HepG2 (cell line): Measurements from ENCODE around the gene LRRTM3. TPM values are rescaled to one million over a fixed set of nuclear protein-coding genes. Genes with fewer than 3 reads are reported as not detected.

Source experiments
- ATAC-seq: fragments of 200-7000 bp; cut with Tn5 transposase; 3 replicates; pipeline ENCODE4 v1.9.1; 2020; ENCODE audit warnings: mild to moderate bottlenecking, moderate library complexity
- BruUV-seq: library from RNA; stranded (reverse); fragments of 400-500 nt; replicated peaks from 2 replicates; lab custom pipeline; 2021; lab: Mats Ljungman, UMichigan
- CTCF ChIA-PET: fragments of 300-600 bp; formaldehyde crosslinking; extraction: SDS; loops from one replicate; lab custom pipeline; 2021; ENCODE audit warnings: low total read pairs, inconsistent platforms, low intra/inter-chr PET ratio; lab: Yijun Ruan, JAX
- POLR2A ChIA-PET: fragments of 350-600 bp; sonication (Branson Sonifier 250); formaldehyde crosslinking; loops from one replicate; lab custom pipeline; 2020; ENCODE audit warnings: antibody characterized with exemption, inconsistent platforms; lab: Yijun Ruan, JAX
- DNase-seq: peaks from one replicate; pipeline ENCODE4 v3.0.0-alpha.2; 2015; ENCODE audit warnings: low spot score
- FAIRE-seq: peaks from 3 replicates; lab custom pipeline; 2011; peaks lifted over from hg19 to GRCh38; lab: Jason Lieb, UNC
- H2AFZ ChIP-seq: one replicate; pipeline ENCODE4 v1.6.1; 2011; ENCODE audit warnings: low read length, inconsistent platforms
- H3K27ac ChIP-seq: fragments of 300-600 bp; 3 replicates; pipeline ENCODE4 v1.8.0; 2011; ENCODE audit warnings: mixed run types, mild to moderate bottlenecking, mixed read lengths, low read length, inconsistent platforms; ENCODE audit not compliant: insufficient read depth; ENCODE audit errors: extremely low read length
- H3K27me3 ChIP-seq, 2 experiments: fragments of 200-600 bp in 1 of 2; 2 replicates in 1 of 2; 3 replicates in 1 of 2; pipeline versions ENCODE4 v1.6.0 to v1.8.0; 2011; ENCODE audit warnings: low read length in 2 of 2, mild to moderate bottlenecking in 2 of 2, moderate library complexity in 2 of 2, inconsistent platforms in 1 of 2; ENCODE audit not compliant: insufficient read depth in 2 of 2, control insufficient read depth in 1 of 2
- H3K36me3 ChIP-seq, 2 experiments: fragments of 200-600 bp in 1 of 2; replicated peaks in 1 of 2; 2 replicates in 1 of 2; 3 replicates in 1 of 2; pipeline versions ENCODE4 v1.5.1 to v1.8.0; 2011; ENCODE audit warnings: low read length in 2 of 2, inconsistent platforms in 1 of 2; ENCODE audit not compliant: insufficient read depth in 2 of 2, control insufficient read depth in 1 of 2
- H3K4me1 ChIP-seq: 2 replicates; pipeline ENCODE4 v1.5.1; 2012; ENCODE audit warnings: low read length, inconsistent platforms; ENCODE audit not compliant: insufficient read depth
- H3K4me2 ChIP-seq: 2 replicates; pipeline ENCODE4 v1.6.0; 2011; ENCODE audit warnings: low read depth, low read length, inconsistent platforms
- H3K4me3 ChIP-seq, 3 experiments: fragments of 200-600 bp in 1 of 3; sonication (generic), shearing (Covaris generic) in 1 of 3; replicated peaks in 1 of 3; 2 replicates each; pipeline ENCODE4 v1.5.1; 2011 to 2016; ENCODE audit warnings: low read length in 3 of 3, inconsistent platforms in 2 of 3, low read depth in 2 of 3, mild to moderate bottlenecking in 2 of 3, control low read depth in 1 of 3, mixed read lengths in 1 of 3; ENCODE audit not compliant: insufficient read depth in 1 of 3
- H3K79me2 ChIP-seq: one replicate; pipeline ENCODE4 v1.6.1; 2011; ENCODE audit warnings: low read length, inconsistent platforms; ENCODE audit not compliant: insufficient read depth
- H3K9ac ChIP-seq: 2 replicates; pipeline ENCODE4 v1.6.0; 2011; ENCODE audit warnings: mild to moderate bottlenecking, low read depth, low read length, inconsistent platforms; ENCODE audit not compliant: insufficient read depth
- H3K9me3 ChIP-seq: 2 replicates; pipeline ENCODE4 v1.5.1; 2012; ENCODE audit warnings: mild to moderate bottlenecking, low read length
- H4K20me1 ChIP-seq: 2 replicates; pipeline ENCODE4 v1.6.0; 2011; ENCODE audit warnings: inconsistent platforms, mild to moderate bottlenecking, low read length, moderate library complexity; ENCODE audit not compliant: insufficient read depth
- AFF4 ChIP-seq: sonication (generic); formaldehyde crosslinking; IDR thresholded peaks from 2 replicates; pipeline ENCODE4 v1.4.0; 2020; ENCODE audit warnings: missing genetic modification reagents
- ETV6 ChIP-seq: sonication (generic); formaldehyde crosslinking; conservative IDR thresholded peaks from 2 replicates; pipeline ENCODE4 v1.4.0; 2020; ENCODE audit warnings: missing genetic modification reagents
- MZF1 ChIP-seq: sonication (generic); formaldehyde crosslinking; IDR thresholded peaks from 2 replicates; pipeline ENCODE4 v1.8.1; 2023; ENCODE audit warnings: mild to moderate bottlenecking, missing genetic modification reagents, borderline replicate concordance
- REL ChIP-seq: sonication (generic); formaldehyde crosslinking; conservative IDR thresholded peaks from 2 replicates; pipeline ENCODE4 v1.8.0; 2022; ENCODE audit warnings: mild to moderate bottlenecking, missing genetic modification reagents, moderate library complexity
- ZHX1 ChIP-seq: sonication (generic); formaldehyde crosslinking; IDR thresholded peaks from 2 replicates; pipeline ENCODE4 v1.8.1; 2022; ENCODE audit warnings: low read depth, mild to moderate bottlenecking, missing genetic modification reagents
- ZKSCAN5 ChIP-seq: sonication (generic); formaldehyde crosslinking; IDR thresholded peaks from 2 replicates; pipeline ENCODE4 v1.5.1; 2020; ENCODE audit warnings: mild to moderate bottlenecking, missing genetic modification reagents
- ZNF138 ChIP-seq: sonication (generic); formaldehyde crosslinking; IDR thresholded peaks from 2 replicates; pipeline ENCODE4 v1.5.0; 2020; ENCODE audit warnings: mild to moderate bottlenecking, low read depth, missing genetic modification reagents
- ZNF343 ChIP-seq: sonication (generic); formaldehyde crosslinking; IDR thresholded peaks from 2 replicates; pipeline ENCODE4 v1.4.0; 2020; ENCODE audit warnings: mild to moderate bottlenecking, missing genetic modification reagents
- ZNF543 ChIP-seq: sonication (generic); formaldehyde crosslinking; IDR thresholded peaks from 2 replicates; pipeline ENCODE4 v1.4.0; 2020; ENCODE audit warnings: mild to moderate bottlenecking, missing genetic modification reagents
- ZNF768 ChIP-seq: sonication (generic); formaldehyde crosslinking; IDR thresholded peaks from 2 replicates; pipeline ENCODE4 v1.4.0; 2020; ENCODE audit warnings: missing genetic modification reagents
- WGBS: methylation state at CpG from one replicate; pipeline ENCODE4 v1.1.6; 2017; ENCODE audit warnings: low lambda C conversion rate; 5-methylcytosine and 5-hydroxymethylcytosine counted together
- in situ Hi-C: cut with HindIII; loops from 2 replicates; pipeline ENCODE4 v1.10.0; 2017; ENCODE audit warnings: low pct_unique_long_range_greater_than_20kb; ENCODE audit not compliant: extremely low pct_ligation_motif_present
- intact Hi-C: fragments of 100-400 bp; cut with micrococcal nuclease; formaldehyde crosslinking; loops from one replicate; pipeline ENCODE4 v1.10.0; 2022; ENCODE audit not compliant: unreplicated experiment
- polyA plus RNA-seq, 8 experiments: library from polyadenylated mRNA; depleted of rRNA in 3 of 8; stranded (reverse) in 7 of 8; unstranded in 1 of 8; fragments of >200 nt; fragmentation: Illumina TruSeq in 4 of 8; extraction: Trizol in 4 of 8; gene quantifications; 2 replicates each; pipeline versions ENCODE4 v1.2.1 to v1.2.3, GENCODE V29; 2011 to 2016; ENCODE audit warnings: low read depth in 4 of 8, missing spikeins in 1 of 8, mixed read lengths in 1 of 8; ENCODE audit not compliant: insufficient read depth in 1 of 8
- total RNA-seq, 5 experiments: library from RNA; depleted of rRNA; stranded (reverse); fragments of >200 nt; fragmentation: Illumina TruSeq; extraction: Trizol; gene quantifications; 2 replicates each; pipeline ENCODE4 v1.2.3, GENCODE V29; 2016; ENCODE audit warnings: low read depth in 1 of 5

LRRTM3 gene
- total and polyA plus RNA-seq, 2 of the 13 experiments (the other 11 are each of a cell fraction or from before 2014, with no cell fraction given) = not detected

- no peak for TF ChIP-seq AFF4
- no peak for TF ChIP-seq MZF1 (CRISPR knock-in tag)
These were observed 86.1 kb downstream of the LRRTM3 start (continued) for GRCh38 chr10:67011981-67012380.

GRCh38 chr10:67015225-67015624 is 89.4 kb downstream of the LRRTM3 start:
- H3K9ac ChIP-seq = no peak overlapping the region
- CTCF ChIA-PET = no interaction called here
- 0% methylated on average over 1 of the region's 1 CpG for WGBS
- FAIRE-seq (no peak), ATAC-seq (no peak), DNase-seq (no peak)
- no TSS peak for BruUV-seq
- H3K36me3 ChIP-seq = no peaks in the 10 kb centered on the region
- TF ChIP-seq ETV6 (CRISPR knock-in tag) (no peak), REL (CRISPR knock-in tag) (no peak), AFF4 (no peak), ZNF543 (no peak), ZNF768 (CRISPR knock-in tag) (no peak), ZHX1 (no peak), ZKSCAN5 (CRISPR knock-in tag) (no peak), ZNF138 (CRISPR knock-in tag) (no peak), ZNF343 (CRISPR knock-in tag) (no peak)
- intact Hi-C loops (no loop called here), in situ Hi-C loops (no loop called here)
- H3K79me2 ChIP-seq = no peaks in the 10 kb centered on the region
- H3K9me3 ChIP-seq = no peaks in the 10 kb centered on the region
- H4K20me1 ChIP-seq = no peaks in the 10 kb centered on the region
- POLR2A ChIA-PET = no interaction called here
- no peak overlapping the region for H3K4me2 ChIP-seq
- no peaks in the 10 kb centered on the region for H3K27me3 ChIP-seq
- no peaks in the 10 kb centered on the region for H3K4me1 ChIP-seq
- no peak overlapping the region for H3K27ac ChIP-seq
- no peak overlapping the region for H2AFZ ChIP-seq
- no peak overlapping the region for H3K4me3 ChIP-seq
